ENCODE results near the gene DES. TPM values are rescaled to one million over a fixed set of nuclear protein-coding genes. Genes with fewer than 3 reads are reported as not detected.
A peak's percentile ranks its signal among the peaks of the same experiment; 100 is the strongest.

DES gene
- total and polyA plus RNA-seq, 2 of the 13 experiments (the other 11 are each of a cell fraction or from before 2014, with no cell fraction given) = not detected

DNA sequence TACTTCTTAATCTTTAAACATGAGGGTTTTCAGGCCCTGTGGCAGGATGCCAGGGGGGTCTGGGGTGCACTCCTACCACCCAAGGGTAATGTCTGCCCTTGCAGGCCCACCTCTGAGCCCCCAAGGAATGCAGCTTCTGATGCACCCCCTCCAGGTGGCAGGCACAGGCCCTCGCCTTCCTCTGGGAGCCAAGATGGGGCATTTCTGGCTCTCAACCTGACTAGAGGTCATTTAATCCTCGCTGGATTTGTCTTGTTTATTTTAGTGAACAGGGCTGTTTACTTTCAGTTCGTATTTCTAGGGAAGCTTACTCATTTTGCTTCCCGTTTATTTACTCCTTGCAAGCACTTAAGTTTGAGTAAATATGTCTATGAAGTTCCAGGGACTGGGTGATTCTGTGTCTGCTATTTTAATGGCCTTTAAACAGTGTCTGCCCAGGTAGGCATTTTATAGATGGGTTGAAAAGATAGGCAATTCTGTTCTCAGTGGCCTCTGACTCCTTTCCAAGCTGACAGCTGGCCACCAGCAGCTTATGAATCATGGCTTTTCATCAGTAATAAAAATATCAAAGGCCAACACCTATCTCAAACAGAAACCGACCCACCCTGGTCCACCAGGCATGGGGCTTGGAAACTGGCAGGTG is 19.3 kb upstream of the DES start (continued):
- TF ChIP-seq ZBTB7B (CRISPR knock-in tag; IDR thresholded peaks at IDR 0.05) (no peak), ZNF253 (CRISPR knock-in tag; IDR thresholded peaks at IDR 0.05; ENCODE audit: borderline replicate concordance) (no peak), FOXJ3 (CRISPR knock-in tag; IDR thresholded peaks at IDR 0.05; ENCODE audit: borderline replicate concordance) (peak; percentile 47; the same call in 1 of the 2 replicates), MEIS1 (CRISPR knock-in tag; IDR thresholded peaks at IDR 0.05; ENCODE audit: borderline replicate concordance) (no peak), RXRB (CRISPR knock-in tag; IDR thresholded peaks at IDR 0.05; ENCODE audit: borderline replicate concordance) (peak; percentile 70), LCORL (IDR thresholded peaks at IDR 0.05) (no peak), LCORL (CRISPR knock-in tag; IDR thresholded peaks at IDR 0.05) (no peak), ZNF766 (CRISPR knock-in tag; IDR thresholded peaks at IDR 0.05; ENCODE audit: borderline replicate concordance) (no peak), ZNF672 (CRISPR knock-in tag; IDR thresholded peaks at IDR 0.05) (no peak), MAFK (conservative IDR thresholded peaks at IDR 0.05 in 1 of 2, IDR thresholded peaks at IDR 0.05 in 1 of 2; ENCODE audit: low read length in 2 of 2) (no peak; a peak in 1 of 4 replicates), KAT8 (CRISPR knock-in tag; IDR thresholded peaks at IDR 0.05) (no peak), THAP11 (CRISPR knock-in tag; IDR thresholded peaks at IDR 0.05) (0 out of 2 replicates have a peak, but pooled peaks have one; percentile 30), ZFP36L1 (CRISPR knock-in tag; IDR thresholded peaks at IDR 0.05) (0 out of 2 replicates have a peak, but pooled peaks have one; percentile 48), CCDC6 (CRISPR knock-in tag; IDR thresholded peaks at IDR 0.05) (no peak), MATR3 (CRISPR knock-in tag; IDR thresholded peaks at IDR 0.05) (no peak), CHCHD3 (CRISPR knock-in tag; IDR thresholded peaks at IDR 0.05) (no peak), POLR2AphosphoS2 (IDR thresholded peaks at IDR 0.05; ENCODE audit: low read depth, low read length) (no peak), NCOA2 (CRISPR knock-in tag; IDR thresholded peaks at IDR 0.05) (peak; percentile 35; the same call in 1 of the 2 replicates), NKX3-1 (CRISPR knock-in tag; IDR thresholded peaks at IDR 0.05) (peak; percentile 71; the same call in 1 of the 2 replicates)
- TF ChIP-seq, protein P1, sequence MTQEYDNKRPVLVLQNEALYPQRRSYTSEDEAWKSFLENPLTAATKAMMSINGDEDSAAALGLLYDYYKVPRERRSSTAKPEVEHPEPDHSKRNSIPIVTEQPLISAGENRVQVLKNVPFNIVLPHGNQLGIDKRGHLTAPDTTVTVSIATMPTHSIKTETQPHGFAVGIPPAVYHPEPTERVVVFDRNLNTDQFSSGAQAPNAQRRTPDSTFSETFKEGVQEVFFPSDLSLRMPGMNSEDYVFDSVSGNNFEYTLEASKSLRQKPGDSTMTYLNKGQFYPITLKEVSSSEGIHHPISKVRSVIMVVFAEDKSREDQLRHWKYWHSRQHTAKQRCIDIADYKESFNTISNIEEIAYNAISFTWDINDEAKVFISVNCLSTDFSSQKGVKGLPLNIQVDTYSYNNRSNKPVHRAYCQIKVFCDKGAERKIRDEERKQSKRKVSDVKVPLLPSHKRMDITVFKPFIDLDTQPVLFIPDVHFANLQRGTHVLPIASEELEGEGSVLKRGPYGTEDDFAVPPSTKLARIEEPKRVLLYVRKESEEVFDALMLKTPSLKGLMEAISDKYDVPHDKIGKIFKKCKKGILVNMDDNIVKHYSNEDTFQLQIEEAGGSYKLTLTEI (CRISPR knock-in tag; conservative IDR thresholded peaks at IDR 0.05) = no peak
- TF ChIP-seq, protein P2, sequence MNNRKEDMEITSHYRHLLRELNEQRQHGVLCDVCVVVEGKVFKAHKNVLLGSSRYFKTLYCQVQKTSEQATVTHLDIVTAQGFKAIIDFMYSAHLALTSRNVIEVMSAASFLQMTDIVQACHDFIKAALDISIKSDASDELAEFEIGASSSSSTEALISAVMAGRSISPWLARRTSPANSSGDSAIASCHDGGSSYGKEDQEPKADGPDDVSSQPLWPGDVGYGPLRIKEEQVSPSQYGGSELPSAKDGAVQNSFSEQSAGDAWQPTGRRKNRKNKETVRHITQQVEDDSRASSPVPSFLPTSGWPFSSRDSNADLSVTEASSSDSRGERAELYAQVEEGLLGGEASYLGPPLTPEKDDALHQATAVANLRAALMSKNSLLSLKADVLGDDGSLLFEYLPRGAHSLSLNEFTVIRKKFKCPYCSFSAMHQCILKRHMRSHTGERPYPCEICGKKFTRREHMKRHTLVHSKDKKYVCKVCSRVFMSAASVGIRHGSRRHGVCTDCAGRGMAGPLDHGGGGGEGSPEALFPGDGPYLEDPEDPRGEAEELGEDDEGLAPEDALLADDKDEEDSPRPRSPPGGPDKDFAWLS (CRISPR knock-in tag; IDR thresholded peaks at IDR 0.05; ENCODE audit: borderline replicate concordance) = no peak
- TF ChIP-seq, protein P3, sequence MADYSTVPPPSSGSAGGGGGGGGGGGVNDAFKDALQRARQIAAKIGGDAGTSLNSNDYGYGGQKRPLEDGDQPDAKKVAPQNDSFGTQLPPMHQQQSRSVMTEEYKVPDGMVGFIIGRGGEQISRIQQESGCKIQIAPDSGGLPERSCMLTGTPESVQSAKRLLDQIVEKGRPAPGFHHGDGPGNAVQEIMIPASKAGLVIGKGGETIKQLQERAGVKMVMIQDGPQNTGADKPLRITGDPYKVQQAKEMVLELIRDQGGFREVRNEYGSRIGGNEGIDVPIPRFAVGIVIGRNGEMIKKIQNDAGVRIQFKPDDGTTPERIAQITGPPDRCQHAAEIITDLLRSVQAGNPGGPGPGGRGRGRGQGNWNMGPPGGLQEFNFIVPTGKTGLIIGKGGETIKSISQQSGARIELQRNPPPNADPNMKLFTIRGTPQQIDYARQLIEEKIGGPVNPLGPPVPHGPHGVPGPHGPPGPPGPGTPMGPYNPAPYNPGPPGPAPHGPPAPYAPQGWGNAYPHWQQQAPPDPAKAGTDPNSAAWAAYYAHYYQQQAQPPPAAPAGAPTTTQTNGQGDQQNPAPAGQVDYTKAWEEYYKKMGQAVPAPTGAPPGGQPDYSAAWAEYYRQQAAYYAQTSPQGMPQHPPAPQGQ (CRISPR knock-in tag; IDR thresholded peaks at IDR 0.05; ENCODE audit: borderline replicate concordance) = no peak

All from HepG2 (cell line).